Renal pelvis (tissue), 4 donors: Measurements from ENCODE around the gene MPPE1. TPM values are rescaled to one million over a fixed set of nuclear protein-coding genes. Genes with fewer than 3 reads are reported as not detected.
A peak's percentile ranks its signal among the peaks of the same experiment; 100 is the strongest.
"Not testable (repeated sequence)": the region's sequence is repeated elsewhere in the genome, so short reads cannot be mapped to it uniquely, and the experiment has no call there.

Experiments
- DNase-seq: peaks from one replicate; pipeline ENCODE4 v3.0.0-alpha.2; 2013
- polyA plus RNA-seq, 3 donors: library from polyadenylated mRNA; unstranded; fragments of 120-200 nt; gene quantifications; one replicate each; pipeline ENCODE4 v1.2.1, GENCODE V29; 2013; ENCODE audit not compliant: insufficient read length in 3 of 3

Gene MPPE1
- polyA plus RNA-seq, 3 donors: 40.7 to 55.9 (median 50.9) TPM

DNA sequence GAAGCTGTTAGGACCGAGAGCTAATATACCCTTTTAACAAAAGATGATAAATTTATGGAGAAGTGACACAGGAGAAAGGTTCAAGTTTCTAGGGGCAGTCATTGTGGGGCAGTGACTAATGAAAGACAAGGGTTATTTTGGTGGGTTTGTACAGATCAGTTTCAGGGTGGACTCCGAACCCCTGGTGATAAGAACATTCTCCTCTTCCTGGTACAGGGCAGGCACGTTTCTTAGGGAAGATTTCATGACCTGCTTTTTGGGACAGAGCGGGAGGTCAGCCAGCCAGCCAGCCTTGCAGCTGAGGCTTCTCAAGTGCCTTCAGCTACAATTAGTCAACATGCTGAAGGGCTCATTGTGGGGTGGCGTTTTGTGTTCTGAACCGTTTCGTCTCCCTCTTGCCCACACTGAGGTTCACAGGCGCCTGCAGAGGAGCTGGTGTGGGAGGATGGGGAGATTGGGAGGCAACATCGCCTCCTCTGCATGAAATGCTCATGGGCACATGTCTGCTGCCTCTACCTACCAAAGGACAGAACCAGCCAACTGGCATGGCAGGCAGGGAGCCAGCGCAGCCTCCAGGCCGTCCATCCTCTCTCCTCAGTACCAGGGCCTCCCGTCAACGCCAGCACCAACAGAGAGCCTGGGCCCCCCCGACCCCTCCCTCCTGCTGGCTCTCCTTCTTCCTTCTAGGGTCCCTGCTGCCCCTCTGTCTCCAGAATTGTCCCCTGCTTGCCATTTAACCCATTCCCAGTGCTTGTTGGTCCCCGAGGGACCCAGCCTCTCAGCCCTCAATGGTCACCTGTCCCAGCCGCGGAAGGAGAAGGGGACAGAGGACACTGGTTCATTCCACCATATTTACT, 47.3 kb downstream of the MPPE1 start:
- DNase-seq: no peak

DNA sequence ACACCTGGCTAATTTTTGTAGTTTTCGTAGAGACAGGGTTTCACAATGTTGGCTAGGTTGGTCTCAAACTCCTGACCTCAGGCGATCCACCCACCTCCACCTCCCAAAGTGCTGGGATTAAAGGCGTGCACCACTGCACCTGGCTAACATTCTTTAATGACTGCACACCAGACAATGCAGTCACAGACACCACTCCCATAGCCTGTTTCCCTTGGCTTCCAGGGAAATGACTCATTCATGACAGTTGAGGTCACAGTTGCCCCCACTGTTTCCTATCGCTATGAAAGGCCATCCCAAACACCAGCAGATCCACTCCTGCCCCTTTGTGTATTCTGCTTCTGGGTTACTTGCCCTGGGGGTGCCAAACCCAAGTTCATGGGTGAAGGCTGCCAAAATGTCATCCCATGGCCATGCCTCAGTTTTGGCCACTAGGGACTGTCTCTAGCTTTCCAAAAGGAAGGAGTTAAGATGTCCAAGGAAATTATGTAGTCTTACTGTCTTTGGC, 48.2 kb downstream of the MPPE1 start:
- DNase-seq: no peak

DNA sequence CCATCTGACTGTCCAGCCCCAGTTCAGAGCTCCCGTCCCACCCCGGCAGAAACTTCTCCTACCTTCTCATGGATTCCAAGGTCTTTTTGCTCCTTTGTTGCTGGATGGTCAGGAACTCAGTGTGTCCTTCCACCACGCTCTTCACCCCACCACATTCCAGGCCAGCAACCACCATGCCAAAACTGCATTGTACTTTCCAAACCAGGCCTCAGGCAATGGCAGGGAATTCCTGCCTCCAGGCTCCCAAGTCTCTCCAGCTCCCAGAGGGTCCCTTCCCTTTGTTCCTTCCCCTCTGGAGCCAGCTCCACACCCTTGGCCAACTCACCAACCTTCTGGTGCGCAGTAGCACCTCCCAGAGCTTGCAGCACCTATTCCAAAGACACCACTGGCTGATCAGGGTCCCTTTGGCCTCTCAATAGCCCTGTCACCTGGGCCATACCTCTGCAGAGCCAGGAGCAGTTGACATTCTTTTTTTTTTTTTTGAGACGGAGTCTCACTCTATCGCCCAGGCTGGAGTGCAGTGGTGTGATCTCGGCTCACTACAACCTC, 48.8 kb downstream of the MPPE1 start:
- DNase-seq: no peak

DNA sequence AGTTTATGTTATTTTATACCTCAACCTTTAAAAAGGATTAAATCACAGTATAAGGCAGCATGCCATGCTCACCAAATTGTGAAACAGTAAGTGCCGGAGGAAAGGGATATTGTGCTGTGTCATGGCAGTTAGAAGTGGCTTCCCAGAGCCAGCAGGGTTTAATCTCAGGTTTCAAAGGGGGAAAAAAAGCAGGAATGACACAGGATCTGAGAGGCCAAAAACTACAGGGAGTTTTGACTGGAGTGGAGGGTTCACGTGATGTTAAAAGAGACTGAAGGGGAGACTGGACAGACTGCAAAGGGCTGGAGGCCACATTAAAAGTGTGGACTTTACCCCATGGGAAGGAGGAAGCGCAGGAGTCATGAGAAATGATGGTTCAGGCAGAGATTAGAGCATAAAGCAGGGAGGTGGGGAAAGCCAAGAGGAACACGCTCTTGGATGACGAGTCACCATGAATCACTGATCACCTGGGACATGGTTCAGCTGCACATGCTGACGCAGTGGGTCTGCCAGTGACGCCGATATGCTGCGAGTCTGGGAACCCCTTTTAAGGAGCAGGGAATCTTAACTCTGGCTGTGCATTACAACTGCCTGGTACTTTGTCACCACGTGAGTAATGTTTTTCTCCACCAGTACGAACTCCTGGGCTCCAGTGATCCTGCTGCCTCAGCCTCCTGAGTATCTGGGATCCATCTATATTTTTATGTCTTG, 50.8 kb downstream of the MPPE1 start:
- DNase-seq: peak; percentile 70

DNA sequence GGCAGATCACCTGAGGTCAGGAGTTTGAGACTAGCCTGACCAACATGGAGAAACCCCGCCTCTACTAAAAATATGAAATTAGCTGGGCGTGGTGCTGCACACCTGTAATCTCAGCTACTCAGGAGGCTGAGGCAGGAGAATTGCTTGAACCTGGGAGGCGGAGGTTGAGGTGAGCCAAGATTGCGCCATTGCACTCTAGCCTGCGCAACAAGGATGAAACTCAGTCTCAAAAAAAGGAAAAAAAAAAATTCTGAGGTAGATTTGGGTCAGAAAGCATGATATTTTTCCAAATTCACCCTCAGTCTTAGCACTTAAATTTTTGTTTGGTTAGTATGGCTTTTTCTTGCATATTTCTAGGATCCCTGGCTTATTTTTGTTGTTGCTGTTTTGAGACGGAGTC, 53.6 kb downstream of the MPPE1 start:
- not testable (repeated sequence) for DNase-seq

DNA sequence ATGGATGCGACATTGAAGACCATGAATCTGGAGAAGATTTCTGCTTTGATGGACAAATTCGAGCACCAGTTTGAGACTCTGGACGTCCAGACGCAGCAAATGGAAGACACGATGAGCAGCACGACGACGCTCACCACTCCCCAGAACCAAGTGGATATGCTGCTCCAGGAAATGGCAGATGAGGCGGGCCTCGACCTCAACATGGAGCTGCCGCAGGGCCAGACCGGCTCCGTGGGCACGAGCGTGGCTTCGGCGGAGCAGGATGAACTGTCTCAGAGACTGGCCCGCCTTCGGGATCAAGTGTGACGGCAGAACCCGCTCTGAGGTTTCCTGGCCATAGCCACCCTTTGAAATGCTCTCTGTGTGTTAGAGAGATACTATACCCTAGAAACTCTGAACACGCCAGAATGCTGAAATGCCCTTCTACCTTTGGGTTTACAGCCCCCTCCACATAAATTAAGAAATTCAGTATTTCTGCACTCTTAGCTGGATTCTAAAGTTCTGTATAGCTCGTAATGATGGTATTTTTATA, 56.2 kb downstream of the MPPE1 start:
- DNase-seq: peak; percentile 33

DNA sequence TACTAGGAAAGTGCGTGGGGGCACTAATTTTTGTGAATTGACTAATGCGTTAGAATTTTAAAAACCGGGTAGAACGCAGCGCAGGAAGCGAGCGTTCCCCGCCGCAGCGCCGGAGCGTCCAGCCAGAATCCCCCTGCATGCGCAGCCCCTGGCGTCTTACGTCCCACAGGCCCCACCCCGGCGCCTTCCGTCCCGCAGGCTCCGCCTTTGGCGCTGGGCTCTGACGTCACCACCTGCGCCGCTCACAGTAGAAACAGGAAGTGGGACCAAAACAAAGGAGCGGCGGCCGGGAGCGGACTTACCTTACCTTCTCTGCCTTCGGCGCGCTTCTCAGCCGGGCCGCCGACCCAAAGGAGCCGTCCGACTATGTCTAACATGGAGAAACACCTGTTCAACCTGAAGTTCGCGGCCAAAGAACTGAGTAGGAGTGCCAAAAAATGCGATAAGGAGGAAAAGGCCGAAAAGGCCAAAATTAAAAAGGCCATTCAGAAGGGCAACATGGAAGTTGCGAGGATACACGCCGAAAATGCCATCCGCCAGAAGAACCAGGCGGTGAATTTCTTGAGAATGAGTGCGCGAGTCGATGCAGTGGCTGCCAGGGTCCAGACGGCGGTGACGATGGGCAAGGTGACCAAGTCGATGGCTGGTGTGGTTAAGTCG, 56.8 kb downstream of the MPPE1 start, which contains the start of gene CHMP1B:
TSS of gene CHMP1B (plus strand) at position 268 of the 660 bp plus-strand sequence. CDS start at position 367, 99 bp downstream.
- peak; percentile 97 for DNase-seq

DNA sequence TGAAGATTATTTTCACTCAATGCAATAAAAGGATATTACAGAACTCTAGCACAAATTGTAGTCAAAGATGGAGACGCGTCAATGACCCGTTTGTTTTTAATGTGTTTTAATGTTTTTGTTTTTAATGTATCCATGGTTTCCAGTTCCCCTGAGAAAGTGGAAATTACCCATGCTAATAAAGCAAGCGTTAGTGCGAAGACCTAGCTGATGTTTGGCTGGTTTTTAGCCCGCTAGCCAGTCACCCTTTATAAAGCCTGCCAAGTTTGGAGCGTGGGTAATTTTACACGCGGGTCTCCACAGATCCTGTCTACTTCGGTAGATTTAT, 57.3 kb downstream of the MPPE1 start:
- peak; percentile 60 for DNase-seq

DNA sequence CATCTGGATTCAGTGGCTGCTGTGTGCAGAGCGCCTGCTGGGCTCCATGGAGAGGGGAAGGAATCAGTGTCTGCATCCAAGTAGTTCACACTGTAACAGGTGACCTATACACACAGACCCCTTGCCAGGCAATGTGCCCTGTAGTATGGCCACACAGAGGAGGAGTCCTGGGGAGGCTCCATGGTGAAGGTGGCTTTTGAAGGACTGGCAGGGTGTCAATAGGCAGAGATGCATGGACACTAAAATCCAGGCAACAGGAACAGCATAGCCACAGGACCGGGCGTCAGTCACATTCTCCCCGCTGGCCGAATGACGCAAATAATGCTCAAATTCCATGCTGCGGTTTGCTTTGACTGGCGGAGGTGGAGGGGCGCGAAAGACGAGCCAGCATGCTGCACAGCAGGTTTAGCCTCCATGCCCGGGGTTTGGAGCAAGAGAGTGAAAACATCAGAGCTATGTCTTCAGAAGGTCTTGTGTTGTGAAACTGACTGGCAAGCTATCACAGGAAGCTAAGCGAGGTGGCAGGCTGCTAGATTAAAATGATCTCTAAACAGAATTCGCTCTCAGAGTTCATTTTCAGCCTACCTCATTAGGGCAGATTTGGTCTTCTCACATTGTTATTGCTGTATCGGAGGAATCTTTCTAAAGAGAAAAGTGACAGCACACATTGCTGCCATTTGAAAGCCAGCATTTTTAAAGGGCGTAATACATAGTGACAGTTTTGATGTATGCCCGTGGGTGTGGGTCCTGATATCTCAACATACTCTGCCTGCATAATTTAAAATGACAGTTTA, 58.1 kb downstream of the MPPE1 start:
- peak; percentile 69 for DNase-seq

DNA sequence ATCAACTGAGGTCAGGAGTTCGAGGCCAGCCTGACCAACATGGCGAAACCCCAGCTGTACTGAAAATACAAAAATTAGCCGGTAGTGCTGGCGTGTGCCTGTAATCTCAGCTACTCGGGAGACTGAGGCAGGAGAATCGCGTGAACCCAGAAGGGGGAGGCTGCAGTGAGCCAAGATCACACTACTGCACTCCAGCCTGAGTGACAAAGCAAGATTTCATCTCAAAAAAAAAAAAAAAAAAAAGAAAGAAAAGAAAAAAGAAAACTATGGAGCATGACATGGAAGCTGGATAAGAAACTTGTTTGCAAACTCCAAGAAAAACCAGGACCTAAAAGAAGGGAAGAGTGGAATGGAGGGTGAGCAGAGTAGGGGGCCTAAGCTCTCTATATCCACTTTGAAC, 58.8 kb downstream of the MPPE1 start:
- no peak for DNase-seq

DNA sequence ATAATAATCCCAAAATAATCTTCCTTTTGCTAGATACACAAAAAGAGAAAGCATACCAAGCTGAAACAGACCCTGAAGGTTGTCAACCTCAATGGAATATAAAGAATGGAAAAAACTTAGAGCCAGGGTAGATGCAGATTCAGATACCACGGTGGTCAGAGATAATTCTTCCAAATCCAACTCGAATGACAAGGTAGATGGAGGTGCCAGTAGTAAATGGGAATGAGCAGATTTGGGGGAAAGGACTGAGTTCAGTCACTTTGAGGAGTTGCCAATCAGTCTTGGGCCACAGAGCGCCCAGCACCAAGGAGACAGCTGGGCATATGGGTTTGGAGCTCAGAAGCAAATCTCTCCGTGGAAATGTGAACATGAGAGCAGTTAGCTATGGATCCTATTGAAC, 60.3 kb downstream of the MPPE1 start:
- DNase-seq: no peak

DNA sequence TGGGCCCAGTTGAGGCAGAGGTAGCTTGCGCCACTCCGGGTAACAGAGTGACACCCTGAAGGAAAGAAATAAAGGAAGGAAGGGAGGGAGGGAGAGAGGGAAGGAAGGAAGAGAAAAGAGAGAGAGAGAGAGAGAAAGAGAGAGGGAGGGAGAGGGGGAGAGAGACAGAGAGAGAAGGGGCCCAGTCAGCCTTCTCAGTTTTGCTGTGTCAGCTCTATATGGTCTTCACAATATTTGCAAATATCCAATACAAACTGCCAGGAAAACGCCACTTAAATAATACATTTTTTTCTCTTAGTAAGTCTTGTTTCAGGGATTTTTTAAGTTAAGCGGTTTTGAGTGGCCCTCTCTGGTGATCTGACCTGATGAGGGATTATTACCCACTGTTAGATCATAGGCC, 62.5 kb downstream of the MPPE1 start:
- DNase-seq: no peak

DNA sequence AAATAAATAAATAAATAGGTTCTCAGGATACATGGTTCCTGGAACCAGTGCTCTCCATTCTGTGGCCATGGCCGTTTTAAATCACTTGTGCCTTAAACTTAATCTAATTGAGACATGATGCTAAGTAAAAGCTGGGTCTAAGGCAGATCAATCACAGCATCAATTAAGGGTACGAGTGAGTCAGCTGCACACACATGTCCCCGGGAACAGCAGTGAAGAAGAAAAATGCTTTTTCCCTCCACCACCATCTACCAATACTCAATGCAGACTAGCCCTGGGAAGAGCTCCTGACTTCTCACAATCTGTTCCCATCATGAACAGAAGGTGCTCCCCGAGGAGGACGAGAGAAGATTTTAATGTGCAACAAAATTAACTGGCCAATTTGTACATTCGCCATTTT, 63.7 kb downstream of the MPPE1 start:
- no peak for DNase-seq

DNA sequence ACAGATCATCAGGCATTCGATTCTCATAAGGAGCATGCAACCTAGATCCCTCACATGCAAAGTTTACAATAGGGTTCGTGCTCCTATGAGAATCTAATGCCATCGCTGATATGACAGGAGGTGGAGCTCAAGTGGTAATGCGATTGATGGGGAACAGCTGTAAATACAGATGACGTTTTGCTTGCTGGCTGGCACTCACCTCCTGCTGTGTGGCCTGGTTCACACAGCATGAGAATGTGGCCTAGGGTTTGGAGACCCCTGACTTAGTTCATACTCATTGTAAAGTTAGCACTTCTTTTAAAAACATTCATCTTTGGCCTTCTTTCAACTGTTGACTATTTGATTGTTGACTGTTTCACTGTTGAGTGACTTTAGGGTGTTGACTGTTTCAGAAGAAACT, 65.6 kb downstream of the MPPE1 start:
- DNase-seq: no peak

DNA sequence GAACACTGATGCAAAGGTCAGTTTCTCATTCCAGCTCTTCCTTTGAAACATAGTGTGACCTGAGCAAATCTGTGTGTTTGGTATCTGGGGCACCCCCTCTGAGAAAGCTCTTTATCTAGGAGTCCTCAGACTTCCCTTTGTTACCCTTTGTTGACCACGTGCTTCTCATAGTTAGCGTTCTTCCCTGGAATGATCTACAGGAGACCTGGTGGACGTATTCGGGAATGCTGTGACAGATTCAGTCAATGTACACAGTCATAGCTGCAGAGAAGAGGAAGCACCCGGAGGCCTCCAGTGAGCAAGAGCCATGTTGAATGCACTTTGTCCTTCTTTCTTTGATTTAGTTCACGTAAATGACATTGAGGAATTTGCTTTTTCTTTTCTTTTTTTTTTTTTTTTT, 67.6 kb downstream of the MPPE1 start:
- DNase-seq: no peak

DNA sequence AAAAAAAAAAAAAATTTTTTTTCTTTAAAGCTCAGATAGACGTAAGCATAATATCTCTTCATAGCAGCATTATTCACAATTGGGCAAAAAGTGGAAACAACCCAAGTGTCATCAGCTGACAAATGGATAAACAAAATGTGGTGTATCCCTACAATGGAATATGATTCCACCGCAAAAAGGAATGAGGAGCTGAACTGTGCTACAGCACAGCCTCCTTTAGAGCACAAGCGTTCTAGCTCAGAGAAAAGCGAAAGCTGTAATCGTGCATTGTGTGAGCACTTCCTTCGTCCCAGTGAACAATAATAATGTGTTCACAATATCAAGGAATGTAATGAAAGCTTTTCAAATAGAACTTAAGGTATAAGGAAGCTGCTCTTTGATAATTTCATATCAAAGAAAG, 68.6 kb downstream of the MPPE1 start:
- DNase-seq: no peak

DNA sequence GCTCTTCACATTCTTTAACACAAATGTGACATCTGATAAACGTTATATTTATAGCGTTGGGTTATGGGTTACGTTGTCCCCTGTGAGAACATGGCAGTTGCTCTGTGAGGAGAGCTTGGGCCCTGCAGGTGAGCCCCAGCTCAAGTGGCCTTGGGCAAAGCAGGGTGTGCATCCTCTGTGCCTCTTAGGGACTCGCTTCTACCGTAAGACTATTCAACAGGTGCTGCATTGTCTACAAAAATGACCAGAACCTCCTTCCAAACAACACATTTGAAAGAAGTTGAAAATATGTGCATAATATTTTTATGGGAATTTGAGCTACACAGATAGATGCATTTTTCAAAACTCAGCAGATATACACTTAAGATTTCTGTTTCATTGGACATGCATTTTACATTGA, 73.3 kb downstream of the MPPE1 start:
- DNase-seq: no peak
